GM19452 (cell line): ENCODE measurements around the gene GOLGA8B.
"Not testable (repeated sequence)": the region's sequence is repeated elsewhere in the genome, so short reads cannot be mapped to it uniquely, and the experiment has no call there.

Experiments
- ATAC-seq: cut with Tn5 transposase; IDR thresholded peaks from one replicate; pipeline ENCODE4 v1.9.1; 2021; ENCODE audit not compliant: unreplicated experiment

The GOLGA8B gene

DNA sequence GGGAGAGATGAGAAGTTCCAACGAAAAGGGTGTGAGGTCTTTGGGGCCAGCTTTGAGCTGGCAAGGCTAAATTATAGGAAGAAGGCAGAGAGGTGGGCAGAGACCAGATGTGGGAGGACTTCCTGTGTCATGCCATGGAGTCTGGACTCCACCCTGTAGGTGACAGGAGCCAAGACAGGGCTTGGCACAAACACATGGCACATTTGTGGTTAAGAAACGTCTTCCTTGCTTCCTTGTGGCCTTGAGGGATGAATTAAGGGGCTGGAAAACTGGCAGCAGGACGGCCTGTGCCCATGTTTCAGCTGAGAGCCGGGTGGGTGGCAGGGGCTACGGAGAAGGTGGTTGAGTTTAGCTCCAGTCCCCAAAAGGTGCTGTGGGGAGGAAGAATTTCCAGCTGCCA, 18.7 kb downstream of the GOLGA8B start:
- not testable (repeated sequence) for ATAC-seq

- not testable (repeated sequence) for ATAC-seq
Observed at GRCh38 chr15:34560814-34561213, 22.6 kb downstream of the GOLGA8B start.

- not testable (repeated sequence) for ATAC-seq
Observed at GRCh38 chr15:34559764-34560163, 23.7 kb downstream of the GOLGA8B start.

DNA sequence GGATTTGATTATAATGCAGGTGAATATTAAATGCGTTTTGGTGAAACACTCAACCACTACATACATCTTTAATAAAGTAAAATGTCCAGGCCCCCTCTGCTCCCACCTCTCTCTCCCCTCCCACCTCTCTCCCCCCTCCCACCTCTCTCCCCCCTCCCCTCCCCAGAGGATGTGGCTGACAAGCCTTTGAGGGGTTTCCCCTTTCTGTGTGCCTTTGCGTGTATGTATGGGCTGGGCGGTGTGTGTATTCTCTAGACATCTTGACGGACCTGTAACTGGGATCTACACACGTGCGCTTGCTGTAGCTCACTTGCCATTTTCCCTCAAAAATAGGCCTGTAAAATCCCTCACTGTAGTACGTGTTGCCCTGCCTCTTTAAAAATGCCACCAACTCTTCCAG, 28.3 kb downstream of the GOLGA8B start:
- not testable (repeated sequence) for ATAC-seq

DNA sequence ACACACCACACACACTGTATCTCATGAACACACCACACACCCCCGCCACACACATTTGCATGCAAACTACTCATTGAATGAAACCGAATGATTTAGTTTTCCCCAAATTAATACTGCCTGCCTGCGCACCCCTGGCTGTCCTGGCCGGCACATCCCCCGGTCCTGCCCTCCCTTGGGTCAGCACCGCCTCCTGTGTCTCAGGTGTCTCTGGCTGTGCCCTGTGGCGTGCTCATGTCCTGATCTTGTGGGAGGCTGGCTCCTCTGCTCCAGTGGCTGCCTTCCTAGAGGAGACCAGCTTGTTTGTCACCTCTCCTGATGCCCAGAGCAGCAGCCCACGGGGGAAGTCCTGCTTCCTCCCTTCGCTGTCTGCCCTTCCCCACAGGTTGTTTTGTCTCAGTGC, 28.7 kb downstream of the GOLGA8B start:
- not testable (repeated sequence) for ATAC-seq

GRCh38 chr15:34554126-34554525, 29.3 kb downstream of the GOLGA8B start:
- not testable (repeated sequence) for ATAC-seq

GRCh38 chr15:34550129-34550528, 33.3 kb downstream of the GOLGA8B start:
- peak; percentile 36 for ATAC-seq

GRCh38 chr15:34549381-34549809, 34.1 kb downstream of the GOLGA8B start:
- peak; percentile 50 for ATAC-seq

- not testable (repeated sequence) for ATAC-seq
Observed at GRCh38 chr15:34543860-34544649, 39.4 kb downstream of the GOLGA8B start.

GRCh38 chr15:34535857-34536256, 47.6 kb downstream of the GOLGA8B start:
- not testable (repeated sequence) for ATAC-seq
